HCT116 (cell line): ENCODE measurements around the gene ZFP1. TPM values are rescaled to one million over a fixed set of nuclear protein-coding genes. Genes with fewer than 3 reads are reported as not detected.

ENCODE experiments used
- ATAC-seq: fragments of 200-7000 bp; cut with Tn5 transposase; 2 replicates; pipeline ENCODE4 v1.9.1; 2020; ENCODE audit warnings: mild to moderate bottlenecking, moderate library complexity
- BruUV-seq: library from RNA; stranded (reverse); fragments of 400-500 nt; replicated peaks from 2 replicates; lab custom pipeline; 2021; lab: Mats Ljungman, UMichigan
- CTCF ChIA-PET: fragments of 300-600 bp; sonication (Branson Sonifier 250); formaldehyde crosslinking; loops from one replicate; lab custom pipeline; 2021; ENCODE audit warnings: antibody characterized with exemption; lab: Charles Lee
- POLR2A ChIA-PET: fragments of 300-600, 350-600 bp; sonication (Branson Sonifier 250); formaldehyde crosslinking; loops from one replicate; lab custom pipeline; 2021; ENCODE audit warnings: antibody characterized with exemption; lab: Charles Lee
- RAD21 ChIA-PET, 2 experiments: fragments of 300-600 bp; sonication (Branson Sonifier 250); formaldehyde crosslinking; loops; one replicate each; lab custom pipeline; 2023; ENCODE audit warnings: low total read pairs in 2 of 2; ENCODE audit not compliant: uncharacterized antibody in 2 of 2, unreplicated experiment in 2 of 2, low non-redundant PET in 1 of 2; lab: Charles Lee
- DNase-seq: peaks from one replicate; pipeline ENCODE4 v3.0.0-alpha.2; 2010; ENCODE audit warnings: low read depth, low spot score
- H2AFZ ChIP-seq: fragments of 200-600 bp; shearing (Covaris generic), sonication (generic); 2 replicates; pipeline ENCODE4 v1.6.1; 2017; ENCODE audit warnings: low read depth, mixed run types, mixed read lengths, antibody characterized with exemption, low read length; ENCODE audit not compliant: poor library complexity, severe bottlenecking
- H3K27ac ChIP-seq: 2 replicates; pipeline ENCODE4 v1.5.1; 2012; ENCODE audit warnings: low read depth, low read length
- H3K27me3 ChIP-seq: fragments of 200-600 bp; sonication (generic); 2 replicates; pipeline ENCODE4 v1.6.1; 2016; ENCODE audit warnings: mixed run types, low read length, mixed read lengths; ENCODE audit not compliant: insufficient read depth
- H3K36me3 ChIP-seq, 2 experiments: fragments of 200-500 bp in 1 of 2; fragments of 200-600 bp in 1 of 2; sonication (Bioruptor generic) in 1 of 2; sonication (generic) in 1 of 2; 2 replicates each; pipeline versions ENCODE4 v1.5.1 to v1.6.1; 2014 to 2016; ENCODE audit warnings: low read length in 2 of 2, inconsistent platforms in 1 of 2, mixed read lengths in 1 of 2, mixed run types in 1 of 2; ENCODE audit not compliant: insufficient read depth in 2 of 2, control insufficient read depth in 1 of 2
- H3K4me1 ChIP-seq, 2 experiments: fragments of 200-600 bp in 1 of 2; sonication (generic) in 1 of 2; 2 replicates each; pipeline versions ENCODE4 v1.5.1 to v1.6.1; 2012 to 2017; ENCODE audit warnings: low read length in 2 of 2, inconsistent platforms in 1 of 2, mild to moderate bottlenecking in 1 of 2, mixed read lengths in 1 of 2, mixed run types in 1 of 2, moderate library complexity in 1 of 2; ENCODE audit not compliant: insufficient read depth in 2 of 2, control insufficient read depth in 1 of 2
- H3K4me2 ChIP-seq: fragments of 200-600 bp; sonication (generic); 2 replicates; pipeline ENCODE4 v1.6.1; 2017; ENCODE audit warnings: mixed run types, low read length, mixed read lengths
- H3K4me3 ChIP-seq, 2 experiments: fragments of 200-600 bp in 1 of 2; sonication (generic) in 1 of 2; replicated peaks in 1 of 2; 2 replicates each; pipeline ENCODE4 v1.5.1; 2011 to 2016; ENCODE audit warnings: low read length in 2 of 2, control low read depth in 1 of 2, low read depth in 1 of 2, mild to moderate bottlenecking in 1 of 2, mixed read lengths in 1 of 2, mixed run types in 1 of 2
- H3K79me2 ChIP-seq: fragments of 200-600 bp; sonication (generic); 2 replicates; pipeline ENCODE4 v1.6.1; 2017; ENCODE audit warnings: mild to moderate bottlenecking, mixed run types, low read length, moderate library complexity, mixed read lengths; ENCODE audit not compliant: insufficient read depth
- H3K9ac ChIP-seq: fragments of 200-600 bp; sonication (generic); 2 replicates; pipeline ENCODE4 v1.6.1; 2016; ENCODE audit warnings: low read length, mixed read lengths
- H3K9me2 ChIP-seq: fragments of 200-600 bp; sonication (generic), shearing (Covaris generic); 2 replicates; pipeline ENCODE4 v1.6.1; 2017; ENCODE audit warnings: mixed run types, mild to moderate bottlenecking, moderate library complexity; ENCODE audit not compliant: insufficient read depth
- H3K9me3 ChIP-seq, 2 experiments: fragments of 200-500 bp in 1 of 2; fragments of 200-600 bp in 1 of 2; sonication (Bioruptor generic) in 1 of 2; sonication (generic) in 1 of 2; 2 replicates each; pipeline ENCODE4 v1.6.1; 2014 to 2017; ENCODE audit warnings: low read length in 2 of 2, mixed read lengths in 2 of 2, inconsistent platforms in 1 of 2, low read depth in 1 of 2, mild to moderate bottlenecking in 1 of 2, mixed run types in 1 of 2, moderate library complexity in 1 of 2; ENCODE audit not compliant: control insufficient read depth in 1 of 2, insufficient read depth in 1 of 2
- H4K20me1 ChIP-seq: fragments of 200-600 bp; sonication (generic), shearing (Covaris generic); 2 replicates; pipeline ENCODE4 v1.6.1; 2017; ENCODE audit warnings: mixed run types, mild to moderate bottlenecking, moderate library complexity; ENCODE audit not compliant: insufficient read depth
- ATF3 ChIP-seq: IDR thresholded peaks from 2 replicates; pipeline ENCODE4 v1.6.1; 2012
- CBX3 ChIP-seq: IDR thresholded peaks from 2 replicates; pipeline ENCODE4 v1.6.1; 2012; ENCODE audit warnings: low read depth
- CEBPB ChIP-seq: IDR thresholded peaks from 2 replicates; pipeline ENCODE4 v1.6.1; 2012; ENCODE audit warnings: low read depth
- EGR1 ChIP-seq: IDR thresholded peaks from 2 replicates; pipeline ENCODE4 v1.6.1; 2012; ENCODE audit warnings: low read depth
- EZH2 ChIP-seq: fragments of 200-600 bp; sonication (generic); IDR thresholded peaks from 2 replicates; pipeline ENCODE4 v1.6.1; 2017; ENCODE audit warnings: antibody characterized with exemption, mixed run types
- EZH2phosphoT487 ChIP-seq: fragments of 200-600 bp; IDR thresholded peaks from 2 replicates; pipeline ENCODE4 v1.6.1; 2018; ENCODE audit warnings: antibody characterized with exemption, borderline replicate concordance
- FOSL1 ChIP-seq: IDR thresholded peaks from 2 replicates; pipeline ENCODE4 v1.6.1; 2012; ENCODE audit warnings: low read depth
- MAX ChIP-seq: IDR thresholded peaks from 2 replicates; pipeline ENCODE4 v1.6.1; 2012
- POLR2A ChIP-seq: IDR thresholded peaks from 2 replicates; pipeline ENCODE4 v1.7.0; 2011; ENCODE audit warnings: borderline replicate concordance; ENCODE audit not compliant: insufficient read depth, insufficient read length; ENCODE audit errors: extremely low read depth
- YY1 ChIP-seq: IDR thresholded peaks from 2 replicates; pipeline ENCODE4 v1.6.1; 2011; ENCODE audit warnings: low read length, low read depth, moderate library complexity, mild to moderate bottlenecking; ENCODE audit not compliant: insufficient replicate concordance; ENCODE audit errors: extremely low read depth
- ZBTB33 ChIP-seq: IDR thresholded peaks from 2 replicates; pipeline ENCODE4 v1.6.1; 2011; ENCODE audit warnings: mild to moderate bottlenecking, low read length, moderate library complexity; ENCODE audit not compliant: insufficient replicate concordance; ENCODE audit errors: extremely low read depth
- intact Hi-C: fragments of 100-400 bp; cut with micrococcal nuclease; formaldehyde crosslinking; loops from 2 replicates; pipeline ENCODE4 v1.10.0; 2022
- total RNA-seq: library from RNA; stranded (reverse); gene quantifications from one replicate; pipeline ENCODE4 v1.2.1, GENCODE V29; 2021; ENCODE audit not compliant: unreplicated experiment
- TF ChIP-seq, protein P1 (sequence below), 3 experiments: fragments of 200-600 bp in 1 of 3; sonication (generic) in 1 of 3; IDR thresholded peaks in 2 of 3; conservative IDR thresholded peaks in 1 of 3; 2 replicates each; pipeline ENCODE4 v1.5.1; 2012 to 2017; ENCODE audit warnings: low read depth in 2 of 3, low read length in 2 of 3, antibody characterized with exemption in 1 of 3, borderline replicate concordance in 1 of 3, control low read depth in 1 of 3, mild to moderate bottlenecking in 1 of 3, mixed read lengths in 1 of 3, mixed run types in 1 of 3, moderate library complexity in 1 of 3; ENCODE audit not compliant: insufficient read depth in 1 of 3

The ZFP1 gene
- total RNA-seq, 1 experiment from 2014 or later: 12.8 TPM

DNA sequence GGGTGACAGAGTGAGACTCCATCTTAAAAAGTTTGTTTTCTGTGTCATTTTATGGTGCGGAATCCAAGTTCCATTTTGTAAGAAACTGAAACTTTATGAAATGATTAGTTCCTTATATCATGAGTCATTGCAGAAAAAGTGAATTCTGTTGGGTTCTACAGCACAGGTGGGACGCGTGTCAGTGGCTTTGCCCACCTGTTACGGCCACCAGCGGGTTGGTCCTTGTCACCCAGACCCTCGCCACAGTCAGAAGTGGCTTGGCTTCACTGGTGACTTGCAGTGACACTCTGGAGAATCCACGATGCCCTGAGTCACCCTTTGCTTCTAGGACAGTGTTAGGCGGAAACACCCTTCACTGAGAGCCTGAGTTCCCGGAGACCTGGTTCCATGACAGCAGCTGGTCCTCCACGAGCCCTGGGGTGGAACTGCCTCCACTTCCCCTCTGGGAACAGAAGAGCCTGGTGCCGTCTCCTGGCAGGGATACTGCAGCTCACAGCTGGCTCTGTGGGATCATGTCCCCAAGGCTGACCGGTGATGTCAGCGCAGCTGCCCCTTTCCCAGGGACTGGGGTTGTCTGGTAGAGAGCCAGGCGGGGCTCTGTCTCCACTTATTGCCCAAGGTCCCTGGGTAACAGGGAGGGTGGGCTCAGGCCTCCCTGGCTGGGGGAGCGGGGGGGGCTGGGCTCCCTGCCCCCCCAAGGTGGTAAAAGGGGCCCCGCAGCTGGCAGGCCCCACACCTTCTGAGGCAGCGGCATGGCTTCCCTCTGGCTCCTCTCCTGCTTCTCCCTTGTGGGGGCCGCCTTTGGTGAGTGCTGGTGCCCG lies 70.1 kb downstream of the ZFP1 start, which contains the start of gene CTRB1:
CTRB1 (plus strand) TSS at position 733 of the 821 bp plus-strand sequence; CDS start at position 753, 20 bp downstream.
- intact Hi-C loops: no loop called here
- H3K9ac ChIP-seq: no peak within 1 kb of the TSS
- no peak within 1 kb of the TSS for H3K4me2 ChIP-seq
- TF ChIP-seq FOSL1 (no peak), YY1 (no peak), MAX (no peak), EGR1 (no peak)
- TF ChIP-seq, protein P1, sequence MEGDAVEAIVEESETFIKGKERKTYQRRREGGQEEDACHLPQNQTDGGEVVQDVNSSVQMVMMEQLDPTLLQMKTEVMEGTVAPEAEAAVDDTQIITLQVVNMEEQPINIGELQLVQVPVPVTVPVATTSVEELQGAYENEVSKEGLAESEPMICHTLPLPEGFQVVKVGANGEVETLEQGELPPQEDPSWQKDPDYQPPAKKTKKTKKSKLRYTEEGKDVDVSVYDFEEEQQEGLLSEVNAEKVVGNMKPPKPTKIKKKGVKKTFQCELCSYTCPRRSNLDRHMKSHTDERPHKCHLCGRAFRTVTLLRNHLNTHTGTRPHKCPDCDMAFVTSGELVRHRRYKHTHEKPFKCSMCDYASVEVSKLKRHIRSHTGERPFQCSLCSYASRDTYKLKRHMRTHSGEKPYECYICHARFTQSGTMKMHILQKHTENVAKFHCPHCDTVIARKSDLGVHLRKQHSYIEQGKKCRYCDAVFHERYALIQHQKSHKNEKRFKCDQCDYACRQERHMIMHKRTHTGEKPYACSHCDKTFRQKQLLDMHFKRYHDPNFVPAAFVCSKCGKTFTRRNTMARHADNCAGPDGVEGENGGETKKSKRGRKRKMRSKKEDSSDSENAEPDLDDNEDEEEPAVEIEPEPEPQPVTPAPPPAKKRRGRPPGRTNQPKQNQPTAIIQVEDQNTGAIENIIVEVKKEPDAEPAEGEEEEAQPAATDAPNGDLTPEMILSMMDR (IDR thresholded peaks at IDR 0.05 in 2 of 3, conservative IDR thresholded peaks at IDR 0.05 in 1 of 3; ENCODE audit: borderline replicate concordance in 1 of 3, insufficient read depth in 1 of 3, low read depth in 2 of 3, low read length in 2 of 3): no peak
- H3K9me3 ChIP-seq: no peaks in the 10 kb centered on the region
- ATAC-seq: no peak
- H2AFZ ChIP-seq: no peak within 1 kb of the TSS
- H3K27ac ChIP-seq: no peak within 1 kb of the TSS
- H4K20me1 ChIP-seq: no peaks in the 10 kb centered on the region
- ChIA-PET RAD21 (no interaction called here), CTCF (interaction anchor here (1.3 kb wide), 1 partner anchor 15 kb away, joined by 4 read pairs; no protein-coding TSS in a partner anchor), POLR2A (no interaction called here)
- no peaks in the 10 kb centered on the region for H3K27me3 ChIP-seq
- H3K9me2 ChIP-seq: no peaks in the 10 kb centered on the region
- BruUV-seq: no TSS peak
- DNase-seq: no peak
- no peaks in the 10 kb centered on the region for H3K79me2 ChIP-seq
- no peaks in the 10 kb centered on the region for H3K36me3 ChIP-seq
- H3K4me3 ChIP-seq: no peak within 1 kb of the TSS
- H3K4me1 ChIP-seq: no peaks in the 10 kb centered on the region

GRCh38 chr16:75219088-75219487 lies 70.8 kb downstream of the ZFP1 start:
- H3K4me3 ChIP-seq: no peak overlapping the region
- no TSS peak for BruUV-seq
- TF ChIP-seq MAX: no peak
- no peak for TF ChIP-seq EZH2
- no peak for TF ChIP-seq CEBPB
- TF ChIP-seq CBX3: no peak
- TF ChIP-seq POLR2A: no peak
- TF ChIP-seq ZBTB33: no peak
- no peak for TF ChIP-seq ATF3
- no peak for TF ChIP-seq EZH2phosphoT487
- H3K27ac ChIP-seq: no peak overlapping the region
- POLR2A ChIA-PET: no interaction called here
- H3K9me3 ChIP-seq: no peaks in the 10 kb centered on the region
- intact Hi-C loops: no loop called here
- no peaks in the 10 kb centered on the region for H3K36me3 ChIP-seq
- no peak overlapping the region for H2AFZ ChIP-seq
- no peaks in the 10 kb centered on the region for H4K20me1 ChIP-seq
- H3K27me3 ChIP-seq: no peaks in the 10 kb centered on the region
- no peak for DNase-seq
- no peaks in the 10 kb centered on the region for H3K9me2 ChIP-seq
- no peaks in the 10 kb centered on the region for H3K4me1 ChIP-seq
- RAD21 ChIA-PET: no interaction called here
- no peak overlapping the region for H3K4me2 ChIP-seq
- no peak overlapping the region for H3K9ac ChIP-seq
- no peaks in the 10 kb centered on the region for H3K79me2 ChIP-seq
- CTCF ChIA-PET: interaction anchor here (1.0 to 1.9 kb wide), 2 partner anchors 20 to 298 kb away, joined by 3 to 5 read pairs; no protein-coding TSS in a partner anchor
- ATAC-seq: no peak
